SK-N-SH (cell line): Measurements from ENCODE around the gene SGPL1. TPM values are rescaled to one million over a fixed set of nuclear protein-coding genes. Genes with fewer than 3 reads are reported as not detected.

Source experiments
- CTCF ChIA-PET: fragments of 300-600, 350-600 bp; formaldehyde crosslinking; extraction: SDS; loops from one replicate; lab custom pipeline; 2021; lab: Yijun Ruan, JAX
- POLR2A ChIA-PET: fragments of 350-600 bp; sonication (Branson Sonifier 250); formaldehyde crosslinking; extraction: SDS; loops from one replicate; lab custom pipeline; 2020; ENCODE audit warnings: antibody characterized with exemption, inconsistent platforms; lab: Yijun Ruan, JAX
- DNase-seq: peaks from one replicate; pipeline ENCODE4 v3.0.0; 2012
- H2AFZ ChIP-seq: fragments of 200-600 bp; sonication (generic); 2 replicates; pipeline ENCODE4 v1.8.1; 2016; ENCODE audit warnings: antibody characterized with exemption, mild to moderate bottlenecking, low read depth
- H3F3A ChIP-seq: fragments of 200-600 bp; sonication (generic); replicated peaks from 2 replicates; pipeline ENCODE3; 2016; ENCODE audit warnings: antibody characterized with exemption, mild to moderate bottlenecking; ENCODE audit not compliant: insufficient read depth
- H3K27ac ChIP-seq, 2 experiments: fragments of 200-500 bp in 1 of 2; fragments of 200-600 bp in 1 of 2; sonication (Bioruptor generic) in 1 of 2; sonication (generic), shearing (Covaris generic) in 1 of 2; 2 replicates each; pipeline versions ENCODE4 v1.5.1 to v1.6.1; 2014 to 2016; ENCODE audit warnings: low read depth in 2 of 2, inconsistent platforms in 1 of 2, low read length in 1 of 2, mild to moderate bottlenecking in 1 of 2, mixed read lengths in 1 of 2
- H3K27me3 ChIP-seq: fragments of 200-600 bp; sonication (generic), shearing (Covaris generic); 2 replicates; pipeline ENCODE4 v1.6.1; 2016; ENCODE audit warnings: mixed run types; ENCODE audit not compliant: insufficient read depth
- H3K36me3 ChIP-seq, 2 experiments: fragments of 200-500 bp in 1 of 2; fragments of 200-600 bp in 1 of 2; sonication (Bioruptor generic) in 1 of 2; sonication (generic) in 1 of 2; replicated peaks in 1 of 2; 2 replicates each; pipeline versions ENCODE3 to v1.5.1; 2014 to 2016; ENCODE audit warnings: low read length in 1 of 2, mild to moderate bottlenecking in 1 of 2; ENCODE audit not compliant: insufficient read depth in 2 of 2, control insufficient read depth in 1 of 2
- H3K4me1 ChIP-seq, 2 experiments: fragments of 200-500 bp in 1 of 2; fragments of 200-600 bp in 1 of 2; sonication (Bioruptor generic) in 1 of 2; sonication (generic), shearing (Covaris generic) in 1 of 2; 2 replicates each; pipeline versions ENCODE4 v1.5.1 to v1.6.1; 2014 to 2016; ENCODE audit warnings: low read depth in 1 of 2, low read length in 1 of 2, mixed run types in 1 of 2; ENCODE audit not compliant: insufficient read depth in 2 of 2, control insufficient read depth in 1 of 2
- H3K4me2 ChIP-seq: fragments of 200-600 bp; sonication (generic), shearing (Covaris generic); 2 replicates; pipeline ENCODE4 v1.6.1; 2017; ENCODE audit warnings: mixed run types
- H3K4me3 ChIP-seq, 2 experiments: fragments of 200-500 bp in 1 of 2; fragments of 200-600 bp in 1 of 2; sonication (Bioruptor generic) in 1 of 2; sonication (generic), shearing (Covaris generic) in 1 of 2; 2 replicates each; pipeline versions ENCODE4 v1.5.1 to v1.8.1; 2014 to 2016; ENCODE audit warnings: low read depth in 2 of 2, inconsistent platforms in 1 of 2, low read length in 1 of 2, mild to moderate bottlenecking in 1 of 2, mixed read lengths in 1 of 2, moderate library complexity in 1 of 2
- H3K79me2 ChIP-seq: fragments of 200-600 bp; sonication (generic); 2 replicates; pipeline ENCODE4 v1.8.1; 2017; ENCODE audit warnings: mild to moderate bottlenecking; ENCODE audit not compliant: insufficient read depth
- H3K9ac ChIP-seq: fragments of 200-600 bp; sonication (generic); 2 replicates; pipeline ENCODE4 v1.6.1; 2017; ENCODE audit warnings: mixed run types
- H3K9me2 ChIP-seq: fragments of 200-600 bp; sonication (generic); 2 replicates; pipeline ENCODE4 v1.6.1; 2017; ENCODE audit warnings: mixed run types
- H3K9me3 ChIP-seq: fragments of 200-600 bp; sonication (generic); 2 replicates; pipeline ENCODE4 v1.6.1; 2017; ENCODE audit warnings: mixed run types, mild to moderate bottlenecking, moderate library complexity
- H4K20me1 ChIP-seq: fragments of 200-600 bp; sonication (generic); 2 replicates; pipeline ENCODE4 v1.6.1; 2017; ENCODE audit warnings: mild to moderate bottlenecking, mixed run types; ENCODE audit not compliant: insufficient read depth
- CHD2 ChIP-seq: fragments of 150-350 bp; IDR thresholded peaks from 2 replicates; pipeline ENCODE4 v1.6.1; 2018; ENCODE audit warnings: low read length; ENCODE audit not compliant: partially characterized antibody
- EP300 ChIP-seq, 2 experiments: IDR thresholded peaks; 2 replicates each; pipeline versions ENCODE4 v1.4.0 to v1.6.1; 2012; ENCODE audit warnings: borderline replicate concordance in 1 of 2, low read depth in 1 of 2, low read length in 1 of 2
- EZH2phosphoT487 ChIP-seq: fragments of 200-600 bp; sonication (generic); IDR thresholded peaks from 2 replicates; pipeline ENCODE4 v1.6.1; 2017; ENCODE audit warnings: low read depth, mixed run types, mild to moderate bottlenecking, antibody characterized with exemption, moderate library complexity, borderline replicate concordance
- FOSL2 ChIP-seq: IDR thresholded peaks from 2 replicates; pipeline ENCODE4 v1.4.0; 2012; ENCODE audit warnings: low read depth, mild to moderate bottlenecking, moderate library complexity, borderline replicate concordance
- FOXJ3 ChIP-seq: sonication (generic); formaldehyde crosslinking; IDR thresholded peaks from 2 replicates; pipeline ENCODE4 v1.5.1; 2020; ENCODE audit warnings: mild to moderate bottlenecking, missing genetic modification reagents
- FOXM1 ChIP-seq: IDR thresholded peaks from 2 replicates; pipeline ENCODE4 v1.4.0; 2012; ENCODE audit warnings: low read depth, mild to moderate bottlenecking
- GABPA ChIP-seq: IDR thresholded peaks from 2 replicates; pipeline ENCODE4 v1.4.0; 2012; ENCODE audit warnings: low read depth, mild to moderate bottlenecking
- GATA2 ChIP-seq: sonication (generic); formaldehyde crosslinking; IDR thresholded peaks from 2 replicates; pipeline ENCODE4 v1.5.0; 2020; ENCODE audit warnings: mild to moderate bottlenecking, missing genetic modification reagents
- JUND ChIP-seq: IDR thresholded peaks from 2 replicates; pipeline ENCODE4 v1.4.0; 2012
- MAX ChIP-seq: IDR thresholded peaks from 2 replicates; pipeline ENCODE4 v1.4.0; 2012; ENCODE audit warnings: low read depth
- MXI1 ChIP-seq: IDR thresholded peaks from 2 replicates; pipeline ENCODE4 v1.6.1; 2012; ENCODE audit warnings: mild to moderate bottlenecking, low read depth, low read length, improper control_type of control experiment
- NRF1 ChIP-seq: IDR thresholded peaks from 2 replicates; pipeline ENCODE4 v1.6.1; 2012; ENCODE audit warnings: low read depth, mild to moderate bottlenecking, low read length
- RAD21 ChIP-seq: IDR thresholded peaks from 2 replicates; pipeline ENCODE4 v1.6.1; 2012; ENCODE audit warnings: mild to moderate bottlenecking, low read length
- RCOR1 ChIP-seq: fragments of 150-350 bp; IDR thresholded peaks from 2 replicates; pipeline ENCODE4 v1.6.1; 2017; ENCODE audit warnings: antibody characterized with exemption, low read length
- RFX5 ChIP-seq: IDR thresholded peaks from 2 replicates; pipeline ENCODE4 v1.6.1; 2012; ENCODE audit warnings: mild to moderate bottlenecking, improper control_type of control experiment, low read length
- RXRA ChIP-seq: IDR thresholded peaks from 2 replicates; pipeline ENCODE4 v1.4.0; 2012; ENCODE audit warnings: low read depth, mild to moderate bottlenecking, borderline replicate concordance
- SIN3A ChIP-seq: IDR thresholded peaks from 2 replicates; pipeline ENCODE4 v1.6.1; 2012; ENCODE audit warnings: low read depth, mild to moderate bottlenecking, low read length, moderate library complexity, borderline replicate concordance
- TCF12 ChIP-seq: IDR thresholded peaks from 2 replicates; pipeline ENCODE4 v1.4.0; 2012
- USF1 ChIP-seq: IDR thresholded peaks from 2 replicates; pipeline ENCODE4 v1.4.0; 2012; ENCODE audit warnings: low read depth, borderline replicate concordance
- YY1 ChIP-seq: IDR thresholded peaks from 2 replicates; pipeline ENCODE4 v1.4.0; 2012; ENCODE audit warnings: low read depth, mild to moderate bottlenecking
- WGBS: methylation state at CpG from one replicate; pipeline ENCODE4 v1.1.6; 2017; ENCODE audit warnings: low lambda C conversion rate; 5-methylcytosine and 5-hydroxymethylcytosine counted together
- polyA plus RNA-seq, 3 experiments: library from polyadenylated mRNA; depleted of rRNA; stranded (reverse); fragments of >200 nt; gene quantifications; 2 replicates each; pipeline ENCODE4 v1.2.3, GENCODE V29; 2012

SGPL1 gene
- polyA plus RNA-seq, 1 of the 3 experiments (the other 2 are of a cell fraction), result 11.8 TPM

- no peak overlapping the region for H3K4me2 ChIP-seq
- CTCF ChIA-PET, result interaction anchor here (1.1 to 4.1 kb wide), 4 partner anchors 67 to 364 kb away, joined by 3 to 22 read pairs (median 6); no protein-coding TSS in a partner anchor
- H3K4me1 ChIP-seq, result peaks cover 0 to 4% of the 10 kb centered on the region in 2 experiments; a peak in 1 of 4 replicates
- no peaks in the 10 kb centered on the region for H3K9me3 ChIP-seq
- H3K4me3 ChIP-seq, result no peak overlapping the region
- H3K36me3 ChIP-seq, result no peaks in the 10 kb centered on the region
- H3K27me3 ChIP-seq, result no peaks in the 10 kb centered on the region
- H3K9ac ChIP-seq, result no peak overlapping the region
- H3F3A ChIP-seq, result peaks cover 5% of the 10 kb centered on the region
- DNase-seq, result peak; percentile 46
- peak overlapping the region in 1 of 2 experiments; percentile 9; a peak in 1 of 4 replicates for H3K27ac ChIP-seq
- no peaks in the 10 kb centered on the region for H3K79me2 ChIP-seq
- TF ChIP-seq GABPA (no peak), GATA2 (CRISPR knock-in tag) (0 out of 2 replicates have a peak, but pooled peaks have one; percentile 67), RFX5 (no peak), RCOR1 (peak; percentile 58; the same call in 1 of the 2 replicates), EP300 (IDR thresholded peaks at IDR 0.05; ENCODE audit: borderline replicate concordance in 1 of 2, low read depth in 1 of 2, low read length in 1 of 2) (peak in 1 of 2 experiments; percentile 59; a peak in 1 of 4 replicates), CHD2 (no peak)
- H2AFZ ChIP-seq, result no peak overlapping the region
- H3K9me2 ChIP-seq, result no peaks in the 10 kb centered on the region
- 2% methylated on average over 1 of the region's 1 CpG for WGBS
- POLR2A ChIA-PET, result no interaction called here
- H4K20me1 ChIP-seq, result no peaks in the 10 kb centered on the region
Measured at GRCh38 chr10:70810967-70811366, 4.8 kb upstream of the SGPL1 start.

GRCh38 chr10:70811881-70812280 lies 3.9 kb upstream of the SGPL1 start:
- Histone ChIP-seq H3K27me3 (no peaks in the 10 kb centered on the region), H3K4me1 (peaks cover 0 to 4% of the 10 kb centered on the region in 2 experiments; a peak in 1 of 4 replicates), H3K9me3 (no peaks in the 10 kb centered on the region), H3K4me3 (no peak overlapping the region), H3K4me2 (no peak overlapping the region), H4K20me1 (no peaks in the 10 kb centered on the region), H3K9ac (no peak overlapping the region), H3K27ac (no peak overlapping the region), H3F3A (peaks cover 10% of the 10 kb centered on the region), H2AFZ (no peak overlapping the region), H3K9me2 (no peaks in the 10 kb centered on the region), H3K36me3 (no peaks in the 10 kb centered on the region), H3K79me2 (peaks cover 3% of the 10 kb centered on the region; the same call in 1 of the 2 replicates)
- ChIA-PET CTCF (interaction anchor here (0.8 to 4.1 kb wide), 5 partner anchors 17 to 351 kb away, joined by 3 to 22 read pairs (median 3); no protein-coding TSS in a partner anchor), POLR2A (no interaction called here)
- no peak for DNase-seq
- 46% methylated on average over 3 of the region's 3 CpGs for WGBS
- TF ChIP-seq FOSL2 (no peak), CHD2 (no peak)

GRCh38 chr10:70812814-70813213 lies 2.9 kb upstream of the SGPL1 start:
- CTCF ChIA-PET, result interaction anchor here (1.1 to 5.7 kb wide), 4 partner anchors 53 to 263 kb away, joined by 3 to 84 read pairs (median 12); no protein-coding TSS in a partner anchor
- H4K20me1 ChIP-seq, result no peaks in the 10 kb centered on the region
- no peak overlapping the region for H3K27ac ChIP-seq
- peaks cover 12% of the 10 kb centered on the region for H3K79me2 ChIP-seq
- no peaks in the 10 kb centered on the region for H3K9me2 ChIP-seq
- WGBS, result 80% methylated on average over 4 of the region's 4 CpGs
- no peaks in the 10 kb centered on the region for H3K27me3 ChIP-seq
- DNase-seq, result no peak
- H3K4me2 ChIP-seq, result no peak overlapping the region
- POLR2A ChIA-PET, result no interaction called here
- no peak overlapping the region for H3K9ac ChIP-seq
- H3K9me3 ChIP-seq, result no peaks in the 10 kb centered on the region
- peaks cover 10% of the 10 kb centered on the region for H3F3A ChIP-seq
- TF ChIP-seq GATA2 (CRISPR knock-in tag) (no peak), FOXJ3 (CRISPR knock-in tag) (no peak), RCOR1 (no peak), TCF12 (no peak), EP300 (IDR thresholded peaks at IDR 0.05; ENCODE audit: borderline replicate concordance in 1 of 2, low read depth in 1 of 2, low read length in 1 of 2) (no peak), JUND (no peak), CHD2 (no peak), GABPA (no peak), MAX (no peak), RAD21 (no peak), SIN3A (no peak), USF1 (no peak), FOXM1 (no peak), RXRA (no peak), FOSL2 (no peak), YY1 (no peak), MXI1 (no peak), EZH2phosphoT487 (no peak), NRF1 (no peak)
- no peak overlapping the region for H3K4me3 ChIP-seq
- H2AFZ ChIP-seq, result no peak overlapping the region
- peaks cover 5 to 11% of the 10 kb centered on the region in 2 experiments; a peak in 3 of 4 replicates for H3K4me1 ChIP-seq
- peaks cover 4 to 5% of the 10 kb centered on the region in 2 experiments for H3K36me3 ChIP-seq
